Lung (tissue), 12 donors: ENCODE measurements around the gene UTP4. TPM values are rescaled to one million over a fixed set of nuclear protein-coding genes. Genes with fewer than 3 reads are reported as not detected.

Experiments used
- ATAC-seq: fragments of 200-7000 bp; cut with Tn5 transposase; one replicate; pipeline ENCODE4 v1.9.1; 2020; ENCODE audit warnings: moderate number of reproducible peaks; ENCODE audit not compliant: insufficient read depth, low FRiP score
- DNase-seq, 3 donors: peaks; one replicate each; pipeline ENCODE4 v3.0.0-alpha.2; 2013 to 2017
- H3K27ac ChIP-seq, 2 donors: one replicate each; pipeline ENCODE4 v1.5.1; 2013; ENCODE audit warnings: mild to moderate bottlenecking in 2 of 2, moderate library complexity in 2 of 2, control low read depth in 1 of 2, inconsistent platforms in 1 of 2, low read depth in 1 of 2, low read length in 1 of 2
- H3K27me3 ChIP-seq, 3 donors: one replicate each; pipeline ENCODE4 v1.5.1; 2013; ENCODE audit warnings: low read length in 2 of 3; ENCODE audit not compliant: control insufficient read depth in 3 of 3, insufficient read depth in 3 of 3
- H3K36me3 ChIP-seq, 4 donors: one replicate each; pipeline ENCODE4 v1.5.1; 2013; ENCODE audit warnings: low read length in 4 of 4, mild to moderate bottlenecking in 1 of 4, moderate library complexity in 1 of 4; ENCODE audit not compliant: control insufficient read depth in 4 of 4, insufficient read depth in 4 of 4
- H3K4me1 ChIP-seq, 5 donors: one replicate each; pipeline ENCODE4 v1.5.1; 2013; ENCODE audit warnings: low read length in 5 of 5, mild to moderate bottlenecking in 2 of 5, moderate library complexity in 1 of 5; ENCODE audit not compliant: control insufficient read depth in 5 of 5, insufficient read depth in 5 of 5
- H3K4me3 ChIP-seq: one replicate; pipeline ENCODE4 v1.5.1; 2013; ENCODE audit warnings: mild to moderate bottlenecking, control low read depth, moderate library complexity
- H3K9ac ChIP-seq, 2 donors: one replicate each; pipeline ENCODE4 v1.5.1; 2013; ENCODE audit warnings: low read length in 2 of 2, control low read depth in 1 of 2; ENCODE audit not compliant: insufficient read depth in 1 of 2
- H3K9me3 ChIP-seq, 4 donors: one replicate each; pipeline ENCODE4 v1.5.1; 2013; ENCODE audit warnings: low read length in 3 of 4, mild to moderate bottlenecking in 1 of 4, moderate library complexity in 1 of 4; ENCODE audit not compliant: control insufficient read depth in 4 of 4, insufficient read depth in 3 of 4
- CTCF ChIP-seq: IDR thresholded peaks from 2 replicates; pipeline ENCODE4 v1.5.1; 2012; ENCODE audit warnings: mild to moderate bottlenecking; ENCODE audit errors: control extremely low read depth, extremely low read depth
- WGBS, 2 donors: extraction: QIAGEN DNeasy Blood & Tissue Kit; methylation state at CpG; one replicate each; pipeline ENCODE4 v1.1.7; 2013; 5-methylcytosine and 5-hydroxymethylcytosine counted together
- polyA plus RNA-seq, 2 donors: library from polyadenylated mRNA; stranded (reverse); fragments of 200-250 nt; gene quantifications; one replicate each; pipeline ENCODE4 v1.2.1, GENCODE V29; 2013
- total RNA-seq, 2 donors: library from RNA; depleted of rRNA in 1 of 2; stranded (reverse); fragments of >200 nt in 1 of 2; gene quantifications; one replicate each; pipeline ENCODE4 v1.2.1, GENCODE V29; 2014 to 2021
- donor health status: control.
- donor health status: control.
- donor health status: Bipolar disorder and iron deficiency.
- donor health status: healthy.
- donor health status: DM: yes; HTN: yes; CAD: no.

Gene UTP4
- total and polyA plus RNA-seq, 4 donors: 18.1 to 34.5 (median 26.0) TPM

GRCh38 chr16:69113216-69113615 lies 19.2 kb upstream of the UTP4 start:
- DNase-seq: no peak
- peaks cover 0 to 33% (median 21%) of the 10 kb centered on the region in 4 donors for H3K36me3 ChIP-seq
- peaks cover 0 to 9% (median 2%) of the 10 kb centered on the region in 3 donors for H3K27me3 ChIP-seq

GRCh38 chr16:69114346-69114975 lies 18.0 kb upstream of the UTP4 start:
- H3K9me3 ChIP-seq: no peaks in the 10 kb centered on the region
- H3K4me3 ChIP-seq: no peak overlapping the region
- no peak for TF ChIP-seq CTCF
- no peak overlapping the region for H3K9ac ChIP-seq
- WGBS, 2 donors: 84 to 86% methylated on average over 25 of the region's 25 CpGs
- peaks cover 0 to 4% (median 0%) of the 10 kb centered on the region in 5 donors for H3K4me1 ChIP-seq
- ATAC-seq (no peak), DNase-seq (no peak)
- no peaks in the 10 kb centered on the region for H3K27me3 ChIP-seq
- peaks cover 0 to 40% (median 28%) of the 10 kb centered on the region in 4 donors for H3K36me3 ChIP-seq
- no peak overlapping the region for H3K27ac ChIP-seq

More at GRCh38 chr16:69113216-69113615, 19.2 kb upstream of the UTP4 start:
- H3K9ac ChIP-seq: no peak overlapping the region
- H3K4me1 ChIP-seq: peaks cover 0 to 9% (median 0%) of the 10 kb centered on the region in 5 donors
- no peak overlapping the region for H3K4me3 ChIP-seq
- no peak for TF ChIP-seq CTCF
- 85 to 92% methylated on average over 7 of the region's 7 CpGs for WGBS, 2 donors
- no peak for ATAC-seq
- no peak overlapping the region for H3K27ac ChIP-seq
- H3K9me3 ChIP-seq: no peaks in the 10 kb centered on the region

GRCh38 chr16:69114976-69115355 lies 17.5 kb upstream of the UTP4 start:
- Histone ChIP-seq H3K9ac (no peak overlapping the region), H3K27ac (no peak overlapping the region), H3K27me3 (no peaks in the 10 kb centered on the region), H3K36me3 (peaks cover 4 to 41% (median 29%) of the 10 kb centered on the region in 4 donors), H3K9me3 (no peaks in the 10 kb centered on the region), H3K4me1 (peaks cover 0 to 4% (median 0%) of the 10 kb centered on the region in 5 donors), H3K4me3 (no peak overlapping the region)
- ATAC-seq (no peak), DNase-seq (no peak)
- 95 to 98% methylated on average over 6 of the region's 6 CpGs for WGBS, 2 donors
- TF ChIP-seq CTCF: no peak
